ENCODE measurements around the gene NMT1.

Gene NMT1

GRCh38 chr17:45087978-45088377 is 26.9 kb downstream of the NMT1 start:
- TF ChIP-seq SIN3A (IDR thresholded peaks at IDR 0.05; ENCODE audit: borderline replicate concordance, insufficient read depth, low read length) = no peak
- no peak for TF ChIP-seq FOXP2 (optimal IDR thresholded peaks at IDR 0.05; ENCODE audit: borderline replicate concordance, extremely low read depth, extremely low read length, insufficient read depth)
- no peak for TF ChIP-seq TAF1 (IDR thresholded peaks at IDR 0.05; ENCODE audit: borderline replicate concordance, insufficient read depth, low read length)
- TF ChIP-seq REST (IDR thresholded peaks at IDR 0.05; ENCODE audit: insufficient read depth in 1 of 2, low read depth in 2 of 2, low read length in 2 of 2) = no peak
- no peak for TF ChIP-seq POLR2AphosphoS5 (IDR thresholded peaks at IDR 0.05; ENCODE audit: low read depth, low read length)

GRCh38 chr17:45088741-45089140 is 27.6 kb downstream of the NMT1 start:
- TF ChIP-seq TAF1 (IDR thresholded peaks at IDR 0.05; ENCODE audit: borderline replicate concordance, insufficient read depth, low read length) (no peak), FOXP2 (optimal IDR thresholded peaks at IDR 0.05; ENCODE audit: borderline replicate concordance, extremely low read depth, extremely low read length, insufficient read depth) (no peak), REST (IDR thresholded peaks at IDR 0.05; ENCODE audit: insufficient read depth in 1 of 2, low read depth in 2 of 2, low read length in 2 of 2) (no peak), POLR2AphosphoS5 (IDR thresholded peaks at IDR 0.05; ENCODE audit: low read depth, low read length) (no peak), SIN3A (IDR thresholded peaks at IDR 0.05; ENCODE audit: borderline replicate concordance, insufficient read depth, low read length) (no peak)

- no peak for TF ChIP-seq SIN3A (IDR thresholded peaks at IDR 0.05; ENCODE audit: borderline replicate concordance, insufficient read depth, low read length)
- TF ChIP-seq REST (IDR thresholded peaks at IDR 0.05; ENCODE audit: insufficient read depth in 1 of 2, low read depth in 2 of 2, low read length in 2 of 2) = no peak
- no peak for TF ChIP-seq FOXP2 (optimal IDR thresholded peaks at IDR 0.05; ENCODE audit: borderline replicate concordance, extremely low read depth, extremely low read length, insufficient read depth)
- no peak for TF ChIP-seq POLR2AphosphoS5 (IDR thresholded peaks at IDR 0.05; ENCODE audit: low read depth, low read length)
- no peak for TF ChIP-seq TAF1 (IDR thresholded peaks at IDR 0.05; ENCODE audit: borderline replicate concordance, insufficient read depth, low read length)
Observed at GRCh38 chr17:45090711-45091110, 29.6 kb downstream of the NMT1 start.

GRCh38 chr17:45091778-45092425 is 30.8 kb downstream of the NMT1 start:
- TF ChIP-seq FOXP2 (optimal IDR thresholded peaks at IDR 0.05; ENCODE audit: borderline replicate concordance, extremely low read depth, extremely low read length, insufficient read depth) = no peak

- no peak for TF ChIP-seq POLR2AphosphoS5 (IDR thresholded peaks at IDR 0.05; ENCODE audit: low read depth, low read length)
- no peak for TF ChIP-seq REST (IDR thresholded peaks at IDR 0.05; ENCODE audit: insufficient read depth in 1 of 2, low read depth in 2 of 2, low read length in 2 of 2)
- no peak for TF ChIP-seq SIN3A (IDR thresholded peaks at IDR 0.05; ENCODE audit: borderline replicate concordance, insufficient read depth, low read length)
- no peak for TF ChIP-seq TAF1 (IDR thresholded peaks at IDR 0.05; ENCODE audit: borderline replicate concordance, insufficient read depth, low read length)
- TF ChIP-seq FOXP2 (optimal IDR thresholded peaks at IDR 0.05; ENCODE audit: borderline replicate concordance, extremely low read depth, extremely low read length, insufficient read depth) = no peak
Observed at GRCh38 chr17:45092911-45093430, 31.9 kb downstream of the NMT1 start.
